A549 (cell line): Measurements from ENCODE around the gene PODN. TPM values are rescaled to one million over a fixed set of nuclear protein-coding genes. Genes with fewer than 3 reads are reported as not detected.

Experiments
- ATAC-seq, 2 experiments: fragments of 200-7000 bp in 1 of 2; fragments of >200 bp in 1 of 2; cut with Nextera tagmentation in 1 of 2; cut with Tn5 transposase in 1 of 2; 3 replicates each; pipeline versions ENCODE4 v1.8.0 to v1.9.1; 2018 to 2020; ENCODE audit warnings: mild to moderate bottlenecking in 1 of 2, moderate library complexity in 1 of 2
- CTCF ChIA-PET: fragments of 300-600 bp; sonication (Branson Sonifier 250); formaldehyde crosslinking; extraction: SDS; loops from one replicate; lab custom pipeline; 2021; ENCODE audit warnings: antibody characterized with exemption, inconsistent platforms; lab: Yijun Ruan, JAX
- POLR2A ChIA-PET: fragments of 350-600 bp; formaldehyde crosslinking; extraction: SDS; loops from one replicate; lab custom pipeline; 2021; ENCODE audit warnings: antibody characterized with exemption, inconsistent platforms; lab: Yijun Ruan, JAX
- DNase-seq, 2 experiments: peaks; one replicate each; pipeline versions ENCODE4 v3.0.0 to v3.0.0-alpha.2; 2011 to 2016; ENCODE audit warnings: low read depth in 1 of 2, low spot score in 1 of 2
- FAIRE-seq: peaks from 2 replicates; lab custom pipeline; 2011; peaks lifted over from hg19 to GRCh38; lab: Jason Lieb, UNC
- H3K27ac ChIP-seq, 2 experiments: fragments of >200 bp; sonication (Bioruptor Twin); formaldehyde crosslinking; 3 replicates each; pipeline ENCODE4 v1.5.1; 2016 to 2017
- H3K4me1 ChIP-seq: fragments of >200 bp; sonication (Bioruptor Twin); formaldehyde crosslinking; 3 replicates; pipeline ENCODE4 v1.6.1; 2016
- H3K4me2 ChIP-seq: fragments of >200 bp; sonication (Bioruptor Twin); formaldehyde crosslinking; 3 replicates; pipeline ENCODE4 v1.6.1; 2016
- H3K4me3 ChIP-seq: fragments of >200 bp; sonication (Bioruptor Twin); formaldehyde crosslinking; 3 replicates; pipeline ENCODE4 v1.5.1; 2016
- H3K9me3 ChIP-seq: fragments of >200 bp; sonication (Bioruptor Twin); formaldehyde crosslinking; 3 replicates; pipeline ENCODE4 v1.6.1; 2016
- BHLHE40 ChIP-seq: IDR thresholded peaks from 2 replicates; pipeline ENCODE4 v1.6.1; 2012; ENCODE audit warnings: low read depth, low read length, inconsistent platforms
- EHF ChIP-seq: fragments of 250-450 bp; sonication (Bioruptor Pico); IDR thresholded peaks from 2 replicates; pipeline ENCODE4 v1.5.0; 2020; ENCODE audit warnings: mild to moderate bottlenecking
- FOSB ChIP-seq: fragments of 250-450 bp; sonication (Bioruptor Pico); IDR thresholded peaks from 2 replicates; pipeline ENCODE4 v1.5.0; 2020; ENCODE audit warnings: mild to moderate bottlenecking, moderate library complexity
- FOSL2 ChIP-seq, 2 experiments: fragments of 450-650 bp in 1 of 2; fragments of >200 bp in 1 of 2; sonication (Bioruptor Twin) in 1 of 2; formaldehyde crosslinking; IDR thresholded peaks; 2 replicates each; pipeline versions ENCODE4 v1.5.0 to v1.6.1; 2016 to 2020; ENCODE audit warnings: mild to moderate bottlenecking in 1 of 2, moderate library complexity in 1 of 2
- FOXS1 ChIP-seq: fragments of 250-450 bp; sonication (Bioruptor Pico); IDR thresholded peaks from 2 replicates; pipeline ENCODE4 v1.5.0; 2020; ENCODE audit warnings: mild to moderate bottlenecking, moderate library complexity
- GATA3 ChIP-seq: IDR thresholded peaks from 2 replicates; pipeline ENCODE4 v1.6.1; 2012; ENCODE audit warnings: borderline replicate concordance
- HDAC2 ChIP-seq: fragments of 200-600 bp; sonication (generic); IDR thresholded peaks from 2 replicates; pipeline ENCODE4 v1.6.1; 2016
- HOXA7 ChIP-seq: fragments of 250-450 bp; sonication (Bioruptor Pico); IDR thresholded peaks from 2 replicates; pipeline ENCODE4 v1.5.0; 2020; ENCODE audit warnings: mild to moderate bottlenecking, moderate library complexity
- JUN ChIP-seq, 2 experiments: fragments of >200 bp; sonication (Bioruptor Twin); formaldehyde crosslinking; IDR thresholded peaks; 2 replicates in 1 of 2; 3 replicates in 1 of 2; pipeline ENCODE4 v1.6.1; 2016 to 2017
- KDM5A ChIP-seq: fragments of 200-600 bp; sonication (generic); IDR thresholded peaks from 2 replicates; pipeline ENCODE4 v1.6.1; 2016; ENCODE audit warnings: antibody characterized with exemption, mild to moderate bottlenecking
- MAFK ChIP-seq: fragments of 450-650 bp; IDR thresholded peaks from 2 replicates; pipeline ENCODE4 v1.6.1; 2014; ENCODE audit not compliant: partially characterized antibody
- NPAS2 ChIP-seq: fragments of 250-450 bp; sonication (Bioruptor Pico); IDR thresholded peaks from 2 replicates; pipeline ENCODE4 v1.8.0; 2022; ENCODE audit warnings: mild to moderate bottlenecking, moderate library complexity, borderline replicate concordance
- NR3C1 ChIP-seq: fragments of >200 bp; sonication (Bioruptor Twin); formaldehyde crosslinking; IDR thresholded peaks from 3 replicates; pipeline ENCODE4 v1.6.1; 2017
- POLR2A ChIP-seq: IDR thresholded peaks from 2 replicates; pipeline ENCODE4 v1.6.1; 2012; ENCODE audit warnings: mild to moderate bottlenecking, low read length
- POLR2AphosphoS2 ChIP-seq: conservative IDR thresholded peaks from 2 replicates; pipeline ENCODE4 v1.6.1; 2012; ENCODE audit warnings: low read length, improper control_type of control experiment, inconsistent platforms
- RAD21 ChIP-seq, 2 experiments: fragments of >200 bp in 1 of 2; sonication (Bioruptor Twin) in 1 of 2; formaldehyde crosslinking in 1 of 2; IDR thresholded peaks in 1 of 2; conservative IDR thresholded peaks in 1 of 2; 2 replicates in 1 of 2; 3 replicates in 1 of 2; pipeline ENCODE4 v1.6.1; 2012 to 2018; ENCODE audit warnings: inconsistent platforms in 1 of 2
- RARB ChIP-seq: fragments of 250-450 bp; sonication (Bioruptor Pico); IDR thresholded peaks from 2 replicates; pipeline ENCODE4 v1.8.0; 2021; ENCODE audit warnings: mild to moderate bottlenecking, moderate library complexity
- RCOR1 ChIP-seq: fragments of 150-350 bp; IDR thresholded peaks from 2 replicates; pipeline ENCODE4 v1.6.1; 2014; ENCODE audit warnings: antibody characterized with exemption, low read length, low read depth
- RFX5 ChIP-seq: fragments of 450-650 bp; IDR thresholded peaks from 2 replicates; pipeline ENCODE4 v1.7.1; 2014; ENCODE audit warnings: antibody characterized with exemption, mild to moderate bottlenecking, moderate library complexity
- TP53 ChIP-seq: fragments of 250-450 bp; sonication (Bioruptor Pico); IDR thresholded peaks from 2 replicates; pipeline ENCODE4 v1.5.0; 2021; ENCODE audit warnings: mild to moderate bottlenecking, moderate library complexity
- ZC3H11A ChIP-seq: fragments of 450-650 bp; IDR thresholded peaks from 2 replicates; pipeline ENCODE4 v1.6.1; 2014; ENCODE audit warnings: antibody characterized with exemption, mild to moderate bottlenecking
- ZFP36 ChIP-seq: fragments of 450-650 bp; IDR thresholded peaks from 2 replicates; pipeline ENCODE4 v1.6.1; 2014; ENCODE audit warnings: borderline replicate concordance; ENCODE audit not compliant: partially characterized antibody
- ZNF302 ChIP-seq: fragments of 250-450 bp; sonication (Bioruptor Pico); IDR thresholded peaks from 2 replicates; pipeline ENCODE4 v1.9.0; 2021; ENCODE audit warnings: inconsistent platforms, mild to moderate bottlenecking, moderate library complexity
- WGBS: methylation state at CpG from one replicate; pipeline ENCODE4 v1.1.6; 2017; ENCODE audit errors: missing lambda C conversion rate; 5-methylcytosine and 5-hydroxymethylcytosine counted together
- polyA plus RNA-seq, 4 experiments: library from polyadenylated mRNA; depleted of rRNA in 3 of 4; stranded (reverse); fragments of >200 nt; fragmentation: RNase III in 1 of 4; extraction: RNeasy Plus Mini Kit Qiagen cat#74134 plus additional on column Dnase treatment in 1 of 4; gene quantifications; 2 replicates in 3 of 4; 3 replicates in 1 of 4; pipeline ENCODE4 v1.2.3, GENCODE V29; 2011 to 2017
- TF ChIP-seq, protein P1 (sequence below): fragments of 250-450 bp; sonication (Bioruptor Pico); IDR thresholded peaks from 2 replicates; pipeline ENCODE4 v1.5.0; 2021; ENCODE audit warnings: mild to moderate bottlenecking, moderate library complexity, borderline replicate concordance
- TF ChIP-seq, protein P2 (sequence below): IDR thresholded peaks from 2 replicates; pipeline ENCODE4 v1.6.1; 2012
- TF ChIP-seq, protein P3 (sequence below): IDR thresholded peaks from 2 replicates; pipeline ENCODE4 v1.6.1; 2012; ENCODE audit warnings: low read depth, borderline replicate concordance

Gene PODN
- polyA plus RNA-seq, 2 of the 4 experiments (the other 2 are of a cell fraction) = 0.05 TPM; not detected in 1

DNA sequence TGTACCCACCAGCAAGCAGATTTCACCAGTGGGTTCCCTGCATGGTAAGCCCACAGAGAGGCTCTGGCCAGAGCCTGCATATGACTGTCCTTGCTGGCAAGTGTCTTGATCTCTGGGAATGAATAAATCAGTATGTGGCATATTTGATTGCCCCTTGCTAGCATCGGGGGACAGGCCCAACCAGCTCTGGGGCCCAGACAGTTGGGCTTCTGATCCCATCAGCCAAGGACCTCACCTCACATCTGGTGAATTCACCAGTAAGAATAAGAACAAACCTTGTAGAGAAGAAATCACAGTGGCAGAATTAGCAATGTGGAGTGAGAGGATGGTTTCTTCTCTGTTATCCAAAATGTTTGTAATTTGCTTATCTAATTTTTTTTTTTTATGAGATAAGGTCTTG is 64.5 kb downstream of the PODN start:
- FAIRE-seq = no peak
- ATAC-seq = no peak
- ChIA-PET CTCF (no interaction called here), POLR2A (no interaction called here)
- TF ChIP-seq, protein P1, sequence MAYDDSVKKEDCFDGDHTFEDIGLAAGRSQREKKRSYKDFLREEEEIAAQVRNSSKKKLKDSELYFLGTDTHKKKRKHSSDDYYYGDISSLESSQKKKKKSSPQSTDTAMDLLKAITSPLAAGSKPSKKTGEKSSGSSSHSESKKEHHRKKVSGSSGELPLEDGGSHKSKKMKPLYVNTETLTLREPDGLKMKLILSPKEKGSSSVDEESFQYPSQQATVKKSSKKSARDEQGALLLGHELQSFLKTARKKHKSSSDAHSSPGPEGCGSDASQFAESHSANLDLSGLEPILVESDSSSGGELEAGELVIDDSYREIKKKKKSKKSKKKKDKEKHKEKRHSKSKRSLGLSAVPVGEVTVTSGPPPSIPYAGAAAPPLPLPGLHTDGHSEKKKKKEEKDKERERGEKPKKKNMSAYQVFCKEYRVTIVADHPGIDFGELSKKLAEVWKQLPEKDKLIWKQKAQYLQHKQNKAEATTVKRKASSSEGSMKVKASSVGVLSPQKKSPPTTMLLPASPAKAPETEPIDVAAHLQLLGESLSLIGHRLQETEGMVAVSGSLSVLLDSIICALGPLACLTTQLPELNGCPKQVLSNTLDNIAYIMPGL (CRISPR knock-in tag) = no peak
- TF ChIP-seq ZNF302 (CRISPR knock-in tag) (no peak), RAD21 (conservative IDR thresholded peaks at IDR 0.05 in 1 of 2, IDR thresholded peaks at IDR 0.05 in 1 of 2) (no peak), TP53 (CRISPR knock-in tag) (no peak), FOSL2 (IDR thresholded peaks at IDR 0.05) (no peak), FOSL2 (CRISPR knock-in tag; IDR thresholded peaks at IDR 0.05) (no peak), ZC3H11A (no peak), FOXS1 (CRISPR knock-in tag) (no peak), HDAC2 (no peak), RFX5 (no peak), BHLHE40 (no peak), HOXA7 (no peak), RCOR1 (no peak), GATA3 (no peak), POLR2A (no peak), FOSB (CRISPR knock-in tag) (no peak), KDM5A (no peak), RARB (CRISPR knock-in tag) (no peak), EHF (CRISPR knock-in tag) (no peak)
- no peak overlapping the region for H3K4me3 ChIP-seq
- DNase-seq = no peak
- no peak overlapping the region for H3K4me2 ChIP-seq
- peaks cover 11% of the 10 kb centered on the region; the same call in 2 of the 3 replicates for H3K4me1 ChIP-seq
- no peaks in the 10 kb centered on the region for H3K9me3 ChIP-seq
- 89% methylated on average over 1 of the region's 1 CpG for WGBS
- H3K27ac ChIP-seq = peak overlapping the region in 1 of 2 experiments; percentile 31; a peak in 1 of 6 replicates

DNA sequence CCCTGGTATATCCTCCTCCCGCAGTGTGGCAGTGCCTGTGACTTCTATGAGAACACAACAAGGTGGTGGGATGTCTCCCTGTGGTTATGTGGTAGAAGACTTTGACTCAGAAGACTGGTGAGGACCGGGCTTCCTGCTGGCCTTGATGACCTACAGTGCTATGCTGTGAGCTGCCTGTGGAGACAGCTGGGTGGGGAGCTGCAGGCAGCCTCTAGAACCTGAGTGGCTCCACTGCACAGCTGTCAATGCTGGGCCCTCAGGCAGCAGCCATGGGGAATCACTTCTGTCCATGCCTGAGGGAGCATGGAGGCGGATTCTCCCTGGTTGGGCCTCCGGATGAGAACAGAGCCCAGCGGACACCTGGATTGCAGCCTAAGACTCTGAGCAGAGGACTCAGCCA is 65.5 kb downstream of the PODN start:
- TF ChIP-seq NR3C1 = no peak
- no peak for TF ChIP-seq NPAS2 (CRISPR knock-in tag)
- TF ChIP-seq POLR2A = no peak
- TF ChIP-seq POLR2AphosphoS2 = no peak
- no peak for TF ChIP-seq ZFP36
- TF ChIP-seq, protein P2, sequence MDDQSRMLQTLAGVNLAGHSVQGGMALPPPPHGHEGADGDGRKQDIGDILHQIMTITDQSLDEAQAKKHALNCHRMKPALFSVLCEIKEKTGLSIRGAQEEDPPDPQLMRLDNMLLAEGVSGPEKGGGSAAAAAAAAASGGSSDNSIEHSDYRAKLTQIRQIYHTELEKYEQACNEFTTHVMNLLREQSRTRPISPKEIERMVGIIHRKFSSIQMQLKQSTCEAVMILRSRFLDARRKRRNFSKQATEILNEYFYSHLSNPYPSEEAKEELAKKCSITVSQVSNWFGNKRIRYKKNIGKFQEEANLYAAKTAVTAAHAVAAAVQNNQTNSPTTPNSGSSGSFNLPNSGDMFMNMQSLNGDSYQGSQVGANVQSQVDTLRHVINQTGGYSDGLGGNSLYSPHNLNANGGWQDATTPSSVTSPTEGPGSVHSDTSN = no peak
- TF ChIP-seq MAFK = no peak
- TF ChIP-seq JUN (IDR thresholded peaks at IDR 0.05) = no peak
- TF ChIP-seq, protein P3, sequence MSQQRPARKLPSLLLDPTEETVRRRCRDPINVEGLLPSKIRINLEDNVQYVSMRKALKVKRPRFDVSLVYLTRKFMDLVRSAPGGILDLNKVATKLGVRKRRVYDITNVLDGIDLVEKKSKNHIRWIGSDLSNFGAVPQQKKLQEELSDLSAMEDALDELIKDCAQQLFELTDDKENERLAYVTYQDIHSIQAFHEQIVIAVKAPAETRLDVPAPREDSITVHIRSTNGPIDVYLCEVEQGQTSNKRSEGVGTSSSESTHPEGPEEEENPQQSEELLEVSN = no peak
- CTCF ChIA-PET = interaction anchor here (0.6 to 1.3 kb wide), 2 partner anchors 27 to 31 kb away, joined by 3 read pairs; no protein-coding TSS in a partner anchor
- POLR2A ChIA-PET = no interaction called here
- Histone ChIP-seq H3K9me3 (no peaks in the 10 kb centered on the region), H3K27ac (peak overlapping the region in 1 of 2 experiments; percentile 21; a peak in 1 of 6 replicates), H3K4me2 (no peak overlapping the region), H3K4me1 (peaks cover under 1% of the 10 kb centered on the region; the same call in 1 of the 3 replicates), H3K4me3 (no peak overlapping the region)
- WGBS = 78% methylated on average over 5 of the region's 5 CpGs
- ATAC-seq (no peak), FAIRE-seq (no peak), DNase-seq (no peak)
